ENCODE measurements around the gene SLC9A9. TPM values are rescaled to one million over a fixed set of nuclear protein-coding genes. Genes with fewer than 3 reads are reported as not detected.

SLC9A9 gene
- total RNA-seq, 1 experiment from 2014 or later: 2.2 TPM

- no peak overlapping the region for H3K9ac ChIP-seq (ENCODE audit: low read length)
- no peak overlapping the region for H3K4me3 ChIP-seq (ENCODE audit: low read length)
- H3K79me2 ChIP-seq (ENCODE audit: low read length): no peaks in the 10 kb centered on the region
- H3K27me3 ChIP-seq (ENCODE audit: low read length): no peaks in the 10 kb centered on the region
- H3K9me3 ChIP-seq (ENCODE audit: low read length): no peaks in the 10 kb centered on the region
- H3K27ac ChIP-seq (ENCODE audit: low read length): no peak overlapping the region
- H3K4me1 ChIP-seq (ENCODE audit: low read length): peaks cover 35% of the 10 kb centered on the region
- no peaks in the 10 kb centered on the region for H3K36me3 ChIP-seq (ENCODE audit: insufficient read depth, low read length)
- no peak for DNase-seq
- H3K9me2 ChIP-seq (replicated peaks; ENCODE audit: insufficient read depth, low read length): no peaks in the 10 kb centered on the region
- no peaks in the 10 kb centered on the region for H4K20me1 ChIP-seq (ENCODE audit: insufficient read depth, low read depth, low read length)
- no peak overlapping the region for H3K4me2 ChIP-seq (ENCODE audit: low read depth, low read length, poor library complexity, severe bottlenecking)
- no peak overlapping the region for H2AFZ ChIP-seq (ENCODE audit: low read length)
Observed at GRCh38 chr3:143351895-143352608, 496.2 kb downstream of the SLC9A9 start.

GRCh38 chr3:143351354-143351753 is 496.9 kb downstream of the SLC9A9 start:
- Histone ChIP-seq H3K79me2 (ENCODE audit: low read length) (no peaks in the 10 kb centered on the region), H3K27me3 (ENCODE audit: low read length) (no peaks in the 10 kb centered on the region), H2AFZ (ENCODE audit: low read length) (no peak overlapping the region), H3K36me3 (ENCODE audit: insufficient read depth, low read length) (no peaks in the 10 kb centered on the region), H3K9me3 (ENCODE audit: low read length) (no peaks in the 10 kb centered on the region), H3K27ac (ENCODE audit: low read length) (no peak overlapping the region), H3K9ac (ENCODE audit: low read length) (no peak overlapping the region), H3K4me3 (ENCODE audit: low read length) (no peak overlapping the region), H3K9me2 (replicated peaks; ENCODE audit: insufficient read depth, low read length) (no peaks in the 10 kb centered on the region), H3K4me1 (ENCODE audit: low read length) (peaks cover 37% of the 10 kb centered on the region), H4K20me1 (ENCODE audit: insufficient read depth, low read depth, low read length) (no peaks in the 10 kb centered on the region), H3K4me2 (ENCODE audit: low read depth, low read length, poor library complexity, severe bottlenecking) (no peak overlapping the region)
- DNase-seq: no peak

DNA sequence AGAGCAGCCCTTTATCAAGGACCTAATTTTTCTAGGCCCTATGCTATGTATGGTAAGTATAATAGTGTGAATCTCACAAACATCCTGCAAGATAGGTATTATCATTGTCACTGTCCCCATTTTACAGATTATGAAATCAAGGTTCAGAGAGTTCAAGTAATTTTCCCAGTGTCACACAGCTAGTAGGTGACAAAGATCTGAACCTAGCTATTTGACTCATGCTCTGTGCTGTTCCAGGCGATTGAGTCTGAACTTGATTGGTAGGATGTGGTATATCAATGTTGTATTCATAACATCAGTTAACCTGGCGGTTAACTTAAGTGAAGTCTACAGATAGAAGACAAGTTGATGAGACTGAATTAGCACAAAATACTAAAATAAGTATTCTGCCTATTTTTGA is 498.8 kb downstream of the SLC9A9 start:
- no peaks in the 10 kb centered on the region for H3K9me3 ChIP-seq (ENCODE audit: low read length)
- peaks cover 37% of the 10 kb centered on the region for H3K4me1 ChIP-seq (ENCODE audit: low read length)
- no peak overlapping the region for H3K9ac ChIP-seq (ENCODE audit: low read length)
- H3K4me3 ChIP-seq (ENCODE audit: low read length): no peak overlapping the region
- no peak overlapping the region for H2AFZ ChIP-seq (ENCODE audit: low read length)
- no peak overlapping the region for H3K4me2 ChIP-seq (ENCODE audit: low read depth, low read length, poor library complexity, severe bottlenecking)
- H4K20me1 ChIP-seq (ENCODE audit: insufficient read depth, low read depth, low read length): no peaks in the 10 kb centered on the region
- no peak overlapping the region for H3K27ac ChIP-seq (ENCODE audit: low read length)
- no peaks in the 10 kb centered on the region for H3K36me3 ChIP-seq (ENCODE audit: insufficient read depth, low read length)
- H3K79me2 ChIP-seq (ENCODE audit: low read length): no peaks in the 10 kb centered on the region
- H3K9me2 ChIP-seq (replicated peaks; ENCODE audit: insufficient read depth, low read length): no peaks in the 10 kb centered on the region
- DNase-seq: no peak
- H3K27me3 ChIP-seq (ENCODE audit: low read length): no peaks in the 10 kb centered on the region

DNA sequence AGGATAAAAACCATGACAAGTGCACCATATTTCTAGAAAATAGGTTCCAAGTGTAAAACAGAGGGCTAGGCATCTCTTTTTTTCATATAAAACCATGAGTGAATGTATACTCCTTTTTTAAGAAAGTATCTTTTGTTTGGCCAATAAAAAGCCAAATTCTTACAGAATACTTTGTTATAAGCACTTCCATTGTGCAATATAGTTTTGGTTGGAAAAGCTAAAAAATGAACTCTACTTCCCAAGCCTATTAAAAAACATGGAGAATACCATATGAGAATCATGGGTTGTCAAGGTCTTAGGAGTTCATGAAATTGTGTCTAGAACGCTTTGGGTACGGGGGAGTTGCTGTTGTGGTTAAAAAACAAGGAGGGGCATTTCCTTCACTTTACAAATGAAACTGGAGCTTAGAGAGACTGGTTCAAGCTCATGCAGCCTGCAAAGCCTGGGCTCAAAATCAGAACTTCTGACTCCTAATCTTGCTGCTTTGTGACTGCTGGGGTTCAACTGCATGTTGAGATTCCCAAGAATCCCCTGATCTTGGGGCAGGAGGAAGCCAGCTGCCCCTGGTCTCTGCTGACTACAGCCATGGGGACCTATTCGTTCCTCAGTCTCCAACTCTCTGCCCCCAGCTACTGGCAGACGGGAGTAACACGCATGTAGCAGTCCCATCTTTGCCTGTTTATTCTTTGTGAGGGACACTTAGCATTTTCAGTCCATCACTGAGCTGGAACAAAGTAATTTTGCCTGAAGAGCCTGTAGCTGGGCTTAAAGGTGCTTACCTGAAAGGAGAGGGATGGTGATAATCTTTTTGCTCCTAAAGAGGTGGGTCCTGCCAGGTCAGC is 499.6 kb downstream of the SLC9A9 start:
- Histone ChIP-seq H4K20me1 (ENCODE audit: insufficient read depth, low read depth, low read length) (no peaks in the 10 kb centered on the region), H3K9me2 (replicated peaks; ENCODE audit: insufficient read depth, low read length) (no peaks in the 10 kb centered on the region), H3K79me2 (ENCODE audit: low read length) (no peaks in the 10 kb centered on the region), H3K4me3 (ENCODE audit: low read length) (no peak overlapping the region), H3K27ac (ENCODE audit: low read length) (no peak overlapping the region), H3K36me3 (ENCODE audit: insufficient read depth, low read length) (no peaks in the 10 kb centered on the region), H3K9ac (ENCODE audit: low read length) (no peak overlapping the region), H3K9me3 (ENCODE audit: low read length) (no peaks in the 10 kb centered on the region), H2AFZ (ENCODE audit: low read length) (0 out of 2 replicates have a peak overlapping the region, but pooled peaks have one; percentile 13), H3K4me2 (ENCODE audit: low read depth, low read length, poor library complexity, severe bottlenecking) (no peak overlapping the region), H3K27me3 (ENCODE audit: low read length) (no peaks in the 10 kb centered on the region), H3K4me1 (ENCODE audit: low read length) (peaks cover 32% of the 10 kb centered on the region)
- DNase-seq: peak; percentile 55

GRCh38 chr3:143344516-143345165 is 503.6 kb downstream of the SLC9A9 start:
- Histone ChIP-seq H3K36me3 (ENCODE audit: insufficient read depth, low read length) (no peaks in the 10 kb centered on the region), H3K27ac (ENCODE audit: low read length) (no peak overlapping the region), H2AFZ (ENCODE audit: low read length) (no peak overlapping the region)

DNA sequence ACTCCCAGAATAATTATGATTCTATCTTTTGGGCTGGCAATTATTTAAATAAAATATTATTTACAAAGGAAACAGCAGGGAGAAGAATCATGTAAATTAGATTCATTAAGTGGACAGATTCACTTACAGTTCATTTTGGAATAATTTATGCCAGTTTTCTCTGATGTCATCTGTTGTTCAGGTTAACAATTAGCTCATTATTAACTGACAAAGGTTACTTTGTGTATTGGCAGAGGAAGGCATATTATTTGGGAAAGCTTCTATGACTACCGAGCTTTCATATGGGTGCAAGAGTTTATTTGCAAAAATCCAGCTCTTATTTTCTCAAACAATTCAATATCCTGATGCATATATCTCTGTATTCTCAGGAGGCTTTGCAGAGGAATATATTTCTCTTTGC is 504.3 kb downstream of the SLC9A9 start:
- no peaks in the 10 kb centered on the region for H3K9me2 ChIP-seq (replicated peaks; ENCODE audit: insufficient read depth, low read length)
- no peaks in the 10 kb centered on the region for H3K79me2 ChIP-seq (ENCODE audit: low read length)
- no peak overlapping the region for H3K9ac ChIP-seq (ENCODE audit: low read length)
- H3K27me3 ChIP-seq (ENCODE audit: low read length): no peaks in the 10 kb centered on the region
- H3K4me2 ChIP-seq (ENCODE audit: low read depth, low read length, poor library complexity, severe bottlenecking): no peak overlapping the region
- H4K20me1 ChIP-seq (ENCODE audit: insufficient read depth, low read depth, low read length): no peaks in the 10 kb centered on the region
- no peaks in the 10 kb centered on the region for H3K36me3 ChIP-seq (ENCODE audit: insufficient read depth, low read length)
- peaks cover 22% of the 10 kb centered on the region for H3K4me1 ChIP-seq (ENCODE audit: low read length)
- no peaks in the 10 kb centered on the region for H3K9me3 ChIP-seq (ENCODE audit: low read length)
- no peak overlapping the region for H3K27ac ChIP-seq (ENCODE audit: low read length)
- no peak overlapping the region for H3K4me3 ChIP-seq (ENCODE audit: low read length)
- no peak overlapping the region for H2AFZ ChIP-seq (ENCODE audit: low read length)
- no peak for DNase-seq

More at GRCh38 chr3:143344516-143345165, 503.6 kb downstream of the SLC9A9 start:
- H3K9ac ChIP-seq (ENCODE audit: low read length): no peak overlapping the region
- H4K20me1 ChIP-seq (ENCODE audit: insufficient read depth, low read depth, low read length): no peaks in the 10 kb centered on the region
- no peak overlapping the region for H3K4me3 ChIP-seq (ENCODE audit: low read length)
- no peaks in the 10 kb centered on the region for H3K9me3 ChIP-seq (ENCODE audit: low read length)
- no peak overlapping the region for H3K4me2 ChIP-seq (ENCODE audit: low read depth, low read length, poor library complexity, severe bottlenecking)
- no peaks in the 10 kb centered on the region for H3K9me2 ChIP-seq (replicated peaks; ENCODE audit: insufficient read depth, low read length)
- no peaks in the 10 kb centered on the region for H3K79me2 ChIP-seq (ENCODE audit: low read length)
- no peaks in the 10 kb centered on the region for H3K27me3 ChIP-seq (ENCODE audit: low read length)
- H3K4me1 ChIP-seq (ENCODE audit: low read length): peaks cover 18% of the 10 kb centered on the region
- no peak for DNase-seq

DNA sequence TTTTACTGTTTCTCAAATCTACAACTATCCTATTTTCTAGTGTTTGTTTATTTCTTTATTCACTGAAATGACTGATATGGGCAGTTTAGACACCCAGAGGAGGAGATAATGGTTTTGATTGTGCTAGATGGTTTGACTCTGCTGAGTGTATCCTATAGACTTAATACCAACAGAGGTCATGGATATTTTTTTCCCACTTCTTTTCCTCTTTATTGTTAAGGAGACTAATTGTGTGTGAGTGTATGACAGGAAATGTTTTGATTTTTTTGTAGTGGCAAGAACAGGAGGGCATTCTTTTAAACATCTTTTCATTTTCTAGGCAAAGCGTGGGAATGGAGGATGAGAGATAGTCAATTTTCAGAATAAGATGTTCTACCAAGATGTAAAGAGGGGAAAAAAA is 505.2 kb downstream of the SLC9A9 start:
- Histone ChIP-seq H3K4me2 (ENCODE audit: low read depth, low read length, poor library complexity, severe bottlenecking) (no peak overlapping the region), H3K27ac (ENCODE audit: low read length) (no peak overlapping the region), H3K9ac (ENCODE audit: low read length) (no peak overlapping the region), H2AFZ (ENCODE audit: low read length) (no peak overlapping the region), H3K4me1 (ENCODE audit: low read length) (peaks cover 23% of the 10 kb centered on the region), H3K9me2 (replicated peaks; ENCODE audit: insufficient read depth, low read length) (no peaks in the 10 kb centered on the region), H4K20me1 (ENCODE audit: insufficient read depth, low read depth, low read length) (no peaks in the 10 kb centered on the region), H3K9me3 (ENCODE audit: low read length) (no peaks in the 10 kb centered on the region), H3K79me2 (ENCODE audit: low read length) (no peaks in the 10 kb centered on the region), H3K27me3 (ENCODE audit: low read length) (no peaks in the 10 kb centered on the region), H3K36me3 (ENCODE audit: insufficient read depth, low read length) (no peaks in the 10 kb centered on the region), H3K4me3 (ENCODE audit: low read length) (no peak overlapping the region)
- no peak for DNase-seq

DNA sequence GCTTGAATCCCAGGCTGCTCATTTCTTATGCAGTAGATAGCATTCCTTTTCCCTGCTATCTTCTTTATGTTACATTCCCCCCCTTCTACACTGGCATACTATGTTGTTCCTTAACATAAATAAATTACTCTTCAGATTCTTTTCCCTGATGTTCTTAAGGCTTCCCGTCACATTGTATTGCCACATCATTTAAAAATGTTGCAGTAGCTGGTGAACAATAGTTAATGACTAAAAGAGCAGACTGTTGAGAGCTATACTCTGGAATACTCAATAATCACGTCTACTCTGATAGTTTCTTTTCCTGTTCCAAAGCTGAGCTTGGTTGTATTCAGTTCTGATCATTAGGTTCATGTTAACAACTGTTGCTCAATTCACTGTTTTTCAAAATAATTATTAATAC is 508.8 kb downstream of the SLC9A9 start:
- Histone ChIP-seq H3K9me2 (replicated peaks; ENCODE audit: insufficient read depth, low read length) (no peaks in the 10 kb centered on the region), H3K4me1 (ENCODE audit: low read length) (peaks cover 19% of the 10 kb centered on the region), H4K20me1 (ENCODE audit: insufficient read depth, low read depth, low read length) (no peaks in the 10 kb centered on the region), H3K79me2 (ENCODE audit: low read length) (no peaks in the 10 kb centered on the region), H3K4me2 (ENCODE audit: low read depth, low read length, poor library complexity, severe bottlenecking) (no peak overlapping the region), H3K9ac (ENCODE audit: low read length) (no peak overlapping the region), H2AFZ (ENCODE audit: low read length) (0 out of 2 replicates have a peak overlapping the region, but pooled peaks have one; percentile 17), H3K4me3 (ENCODE audit: low read length) (no peak overlapping the region), H3K27ac (ENCODE audit: low read length) (no peak overlapping the region), H3K36me3 (ENCODE audit: insufficient read depth, low read length) (no peaks in the 10 kb centered on the region), H3K9me3 (ENCODE audit: low read length) (no peaks in the 10 kb centered on the region), H3K27me3 (ENCODE audit: low read length) (no peaks in the 10 kb centered on the region)
- no peak for DNase-seq
